GM10266 (cell line): ENCODE results near the gene CCS.
"Not testable (repeated sequence)": the region's sequence is repeated elsewhere in the genome, so short reads cannot be mapped to it uniquely, and the experiment has no call there.

ENCODE experiments used
- DNase-seq: peaks from one replicate; pipeline ENCODE4 v3.0.0; 2012; ENCODE audit errors: extremely low spot score
- CTCF ChIP-seq: IDR thresholded peaks from 2 replicates; pipeline ENCODE4 v1.5.1; 2012; ENCODE audit warnings: mild to moderate bottlenecking, low read depth; ENCODE audit not compliant: control insufficient read depth, insufficient read depth; ENCODE audit errors: missing control alignments

Gene CCS

GRCh38 chr11:66586136-66586535, 6.8 kb upstream of the CCS start:
- DNase-seq: no peak
- TF ChIP-seq CTCF: no peak

GRCh38 chr11:66589315-66589714, 3.7 kb upstream of the CCS start:
- not testable (repeated sequence) for DNase-seq

GRCh38 chr11:66589996-66590675, 2.8 kb upstream of the CCS start:
- no peak for TF ChIP-seq CTCF
- DNase-seq: no peak

GRCh38 chr11:66591175-66591574, 1.8 kb upstream of the CCS start:
- DNase-seq: no peak
- TF ChIP-seq CTCF: no peak

GRCh38 chr11:66593303-66593635, 284 bp downstream of the CCS start:
- peak; percentile 21 for DNase-seq
- TF ChIP-seq CTCF: no peak

- TF ChIP-seq CTCF: no peak
- DNase-seq: peak; percentile 10
Measured at GRCh38 chr11:66593650-66594049, 665 bp downstream of the CCS start.

GRCh38 chr11:66595245-66595904, 2.4 kb downstream of the CCS start:
- no peak for TF ChIP-seq CTCF
- peak; percentile 27 for DNase-seq
